SK-N-MC (cell line): ENCODE measurements around the gene DMWD.

Experiments
- EZH2 ChIP-seq: fragments of 200-600 bp; sonication (generic); IDR thresholded peaks from one replicate; pipeline ENCODE4 v1.6.1; 2017; ENCODE audit warnings: antibody characterized with exemption
- POLR2AphosphoS5 ChIP-seq: IDR thresholded peaks from 2 replicates; pipeline ENCODE4 v1.6.1; 2012; ENCODE audit warnings: mild to moderate bottlenecking, low read depth, low read length, borderline replicate concordance

- TF ChIP-seq EZH2 (no peak), POLR2AphosphoS5 (no peak)
These were observed 2.0 kb upstream of the DMWD start for GRCh38 chr19:45794627-45795026.
